ENCODE data around the gene RHBDD1. TPM values are rescaled to one million over a fixed set of nuclear protein-coding genes. Genes with fewer than 3 reads are reported as not detected.

Gene RHBDD1
- polyA plus RNA-seq, 3 donors: 8.1 to 19.5 (median 15.5) TPM

GRCh38 chr2:226884166-226884565 is 48.3 kb downstream of the RHBDD1 start:
- Histone ChIP-seq H4K20me1 (ENCODE audit: insufficient read depth, low read length) (no peaks in the 10 kb centered on the region), H3K4me1 (ENCODE audit: control insufficient read depth in 1 of 2, insufficient read depth in 2 of 2, low read length in 2 of 2) (no peaks in the 10 kb centered on the region), H2AFZ (ENCODE audit: insufficient read depth, low read depth, low read length, poor library complexity, severe bottlenecking) (no peak overlapping the region), H3K79me2 (ENCODE audit: insufficient read depth, low read length) (no peaks in the 10 kb centered on the region), H3K4me2 (replicated peaks; ENCODE audit: extremely low read depth, low read length, poor library complexity, severe bottlenecking) (no peak overlapping the region), H3K27me3 (ENCODE audit: control insufficient read depth in 2 of 2, insufficient read depth in 2 of 2, low read length in 2 of 2) (no peaks in the 10 kb centered on the region), H3K9me3 (replicated peaks in 1 of 2; ENCODE audit: control insufficient read depth in 1 of 2, insufficient read depth in 1 of 2, low read length in 2 of 2) (no peaks in the 10 kb centered on the region), H3K27ac (ENCODE audit: low read depth in 1 of 2, low read length in 2 of 2) (no peak overlapping the region), H3K4me3 (replicated peaks in 1 of 3; ENCODE audit: low read depth in 2 of 3, low read length in 3 of 3) (no peak overlapping the region), H3K9ac (ENCODE audit: insufficient read depth, low read length, poor library complexity, severe bottlenecking) (no peak overlapping the region), H3K36me3 (replicated peaks in 1 of 2; ENCODE audit: control insufficient read depth in 1 of 2, insufficient read depth in 2 of 2, low read length in 2 of 2) (peaks cover 3 to 4% of the 10 kb centered on the region in 2 donors)
- intact Hi-C loops (cut with micrococcal nuclease): no loop called here
- TF ChIP-seq, protein P1, sequence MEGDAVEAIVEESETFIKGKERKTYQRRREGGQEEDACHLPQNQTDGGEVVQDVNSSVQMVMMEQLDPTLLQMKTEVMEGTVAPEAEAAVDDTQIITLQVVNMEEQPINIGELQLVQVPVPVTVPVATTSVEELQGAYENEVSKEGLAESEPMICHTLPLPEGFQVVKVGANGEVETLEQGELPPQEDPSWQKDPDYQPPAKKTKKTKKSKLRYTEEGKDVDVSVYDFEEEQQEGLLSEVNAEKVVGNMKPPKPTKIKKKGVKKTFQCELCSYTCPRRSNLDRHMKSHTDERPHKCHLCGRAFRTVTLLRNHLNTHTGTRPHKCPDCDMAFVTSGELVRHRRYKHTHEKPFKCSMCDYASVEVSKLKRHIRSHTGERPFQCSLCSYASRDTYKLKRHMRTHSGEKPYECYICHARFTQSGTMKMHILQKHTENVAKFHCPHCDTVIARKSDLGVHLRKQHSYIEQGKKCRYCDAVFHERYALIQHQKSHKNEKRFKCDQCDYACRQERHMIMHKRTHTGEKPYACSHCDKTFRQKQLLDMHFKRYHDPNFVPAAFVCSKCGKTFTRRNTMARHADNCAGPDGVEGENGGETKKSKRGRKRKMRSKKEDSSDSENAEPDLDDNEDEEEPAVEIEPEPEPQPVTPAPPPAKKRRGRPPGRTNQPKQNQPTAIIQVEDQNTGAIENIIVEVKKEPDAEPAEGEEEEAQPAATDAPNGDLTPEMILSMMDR (IDR thresholded peaks at IDR 0.05): no peak
- H3K9me3 Mint-ChIP-seq: peaks cover 0 to 5% (median 2%) of the 10 kb centered on the region in 7 donors
- peaks cover 0 to 2% (median 0%) of the 10 kb centered on the region in 3 donors for H3K27me3 Mint-ChIP-seq (ENCODE audit: low read depth in 3 of 3)
- DNase-seq: no peak
- H3K36me3 Mint-ChIP-seq: peaks cover 24 to 35% of the 10 kb centered on the region in 2 donors
- no peak overlapping the region for H3K27ac Mint-ChIP-seq
- peaks cover 7% of the 10 kb centered on the region for H3K4me1 Mint-ChIP-seq
- no peak overlapping the region for H3K4me3 Mint-ChIP-seq

DNA sequence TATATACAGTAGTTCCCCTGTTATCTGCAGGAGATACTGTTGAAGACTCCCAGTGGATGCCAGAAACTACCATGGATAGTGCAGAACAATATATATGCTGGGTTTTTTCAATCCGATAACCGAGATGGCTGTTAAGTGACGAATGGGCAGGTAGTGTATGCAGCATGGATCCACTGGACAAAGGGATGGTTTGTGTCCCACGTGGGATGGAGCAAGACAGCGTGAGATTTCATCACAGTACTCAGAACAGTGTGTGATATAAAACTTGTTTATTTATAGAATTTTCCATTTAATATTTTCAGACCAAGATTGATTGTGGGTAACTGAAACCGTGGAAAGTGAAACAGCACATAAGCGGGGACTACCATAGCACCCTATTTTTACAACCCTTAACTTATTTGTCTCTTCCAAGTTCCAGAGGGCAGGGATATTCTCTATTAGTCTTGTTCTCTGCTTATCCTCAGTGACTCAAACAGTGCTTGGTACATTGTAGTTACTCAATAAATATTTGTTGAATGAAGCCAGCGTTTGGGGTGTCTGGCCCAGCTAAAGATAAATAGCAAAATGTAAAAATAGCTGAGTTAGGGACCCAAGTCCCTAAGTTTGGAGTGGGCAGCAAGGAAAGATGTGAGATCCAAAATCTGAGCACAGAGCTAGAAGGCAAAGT is 50.0 kb downstream of the RHBDD1 start:
- peaks cover 20 to 28% of the 10 kb centered on the region in 2 donors for H3K36me3 Mint-ChIP-seq
- H3K27ac Mint-ChIP-seq: peak overlapping the region in 4 of 7 donors; percentile 7 to 35 (median 23)
- TF ChIP-seq, protein P1 (IDR thresholded peaks at IDR 0.05): no peak
- intact Hi-C loops (cut with micrococcal nuclease): no loop called here
- H3K4me2 ChIP-seq (replicated peaks; ENCODE audit: extremely low read depth, low read length, poor library complexity, severe bottlenecking): no peak overlapping the region
- H2AFZ ChIP-seq (ENCODE audit: insufficient read depth, low read depth, low read length, poor library complexity, severe bottlenecking): no peak overlapping the region
- no peak overlapping the region for H3K9ac ChIP-seq (ENCODE audit: insufficient read depth, low read length, poor library complexity, severe bottlenecking)
- H3K27ac ChIP-seq (ENCODE audit: low read depth in 1 of 2, low read length in 2 of 2): no peak overlapping the region
- H3K9me3 ChIP-seq (replicated peaks in 1 of 2; ENCODE audit: control insufficient read depth in 1 of 2, insufficient read depth in 1 of 2, low read length in 2 of 2): no peaks in the 10 kb centered on the region
- no peaks in the 10 kb centered on the region for H3K27me3 ChIP-seq (ENCODE audit: control insufficient read depth in 2 of 2, insufficient read depth in 2 of 2, low read length in 2 of 2)
- H3K4me1 Mint-ChIP-seq: peaks cover 4% of the 10 kb centered on the region
- DNase-seq: no peak
- WGBS (ENCODE audit: insufficient coverage): 93% methylated on average over 4 of the region's 8 CpGs
- peaks cover 0 to 2% (median 0%) of the 10 kb centered on the region in 3 donors for H3K27me3 Mint-ChIP-seq (ENCODE audit: low read depth in 3 of 3)
- peaks cover 0 to 4% (median under 1%) of the 10 kb centered on the region in 7 donors for H3K9me3 Mint-ChIP-seq
- H3K4me3 Mint-ChIP-seq: no peak overlapping the region
- H3K4me3 ChIP-seq (replicated peaks in 1 of 3; ENCODE audit: low read depth in 2 of 3, low read length in 3 of 3): no peak overlapping the region
- H3K79me2 ChIP-seq (ENCODE audit: insufficient read depth, low read length): no peaks in the 10 kb centered on the region
- peaks cover 3 to 4% of the 10 kb centered on the region in 2 donors for H3K36me3 ChIP-seq (replicated peaks in 1 of 2; ENCODE audit: control insufficient read depth in 1 of 2, insufficient read depth in 2 of 2, low read length in 2 of 2)
- no peaks in the 10 kb centered on the region for H4K20me1 ChIP-seq (ENCODE audit: insufficient read depth, low read length)
- no peaks in the 10 kb centered on the region for H3K4me1 ChIP-seq (ENCODE audit: control insufficient read depth in 1 of 2, insufficient read depth in 2 of 2, low read length in 2 of 2)

All from CD14-positive monocyte (primary cell).